ENCODE data around the gene PAXIP1. TPM values are rescaled to one million over a fixed set of nuclear protein-coding genes. Genes with fewer than 3 reads are reported as not detected.

PAXIP1 gene
- polyA plus RNA-seq, 1 experiment = 6.3 TPM

DNA sequence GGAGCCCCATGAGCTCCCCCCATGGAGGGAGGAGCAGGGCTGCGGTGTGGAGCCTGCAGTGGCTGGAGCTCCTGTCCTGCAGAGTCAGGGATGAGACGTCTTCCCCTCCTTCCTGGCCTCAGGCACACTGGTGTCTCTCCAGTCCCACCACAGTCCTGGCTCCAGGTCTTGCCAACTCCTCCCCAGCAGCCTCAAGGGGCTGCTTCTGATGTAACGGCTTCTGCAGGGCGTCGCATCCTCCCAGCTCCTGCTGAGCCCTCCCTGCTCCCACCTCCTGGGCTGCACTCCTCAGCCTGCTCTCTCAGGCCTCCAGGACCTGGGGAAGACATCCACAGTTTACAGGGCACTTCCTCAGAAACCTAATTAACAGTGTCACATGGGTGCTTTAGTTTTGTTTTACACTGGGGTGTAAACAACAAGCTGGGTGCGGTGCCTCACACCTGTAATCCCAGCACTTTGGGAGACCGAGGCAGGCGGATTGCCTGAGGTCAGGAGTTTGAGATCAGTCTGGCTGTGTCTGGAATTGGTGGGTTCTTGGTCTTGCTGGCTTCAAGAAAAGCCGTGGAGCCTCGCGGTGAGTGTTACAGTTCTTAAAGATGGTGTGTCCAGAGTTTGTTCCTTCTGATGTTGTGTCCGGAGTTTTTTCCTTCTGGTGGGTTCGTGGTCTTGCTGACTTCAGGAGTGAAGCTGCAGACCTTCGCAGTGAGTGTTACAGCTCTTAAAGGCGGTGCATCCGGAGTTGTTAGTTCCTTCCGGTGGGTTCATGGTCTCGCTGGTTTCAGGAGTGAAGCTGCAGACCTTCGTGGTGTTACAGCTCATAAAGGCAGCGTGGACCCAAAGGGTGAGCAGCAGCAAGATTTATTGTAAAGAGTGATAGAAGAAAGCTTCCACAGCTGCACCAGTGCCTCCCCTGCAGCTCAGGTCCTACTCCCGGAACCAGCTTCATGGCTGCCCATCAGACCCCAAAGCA, 95.0 kb downstream of the PAXIP1 start:
- ChIA-PET CTCF (interaction anchor here (1.1 kb wide), 1 partner anchor 437 kb away, joined by 7 read pairs; no protein-coding TSS in a partner anchor), POLR2A (no interaction called here)
- Histone ChIP-seq H3K4me3 (ENCODE audit: low read depth, low read length) (no peak overlapping the region), H3K27ac (ENCODE audit: low read depth, low read length) (no peak overlapping the region), H3K27me3 (ENCODE audit: control insufficient read depth, insufficient read depth, low read length) (peaks cover 2% of the 10 kb centered on the region), H3K9me3 (ENCODE audit: control insufficient read depth, insufficient read depth, low read length) (peaks cover 55% of the 10 kb centered on the region)
- TF ChIP-seq, protein P1, sequence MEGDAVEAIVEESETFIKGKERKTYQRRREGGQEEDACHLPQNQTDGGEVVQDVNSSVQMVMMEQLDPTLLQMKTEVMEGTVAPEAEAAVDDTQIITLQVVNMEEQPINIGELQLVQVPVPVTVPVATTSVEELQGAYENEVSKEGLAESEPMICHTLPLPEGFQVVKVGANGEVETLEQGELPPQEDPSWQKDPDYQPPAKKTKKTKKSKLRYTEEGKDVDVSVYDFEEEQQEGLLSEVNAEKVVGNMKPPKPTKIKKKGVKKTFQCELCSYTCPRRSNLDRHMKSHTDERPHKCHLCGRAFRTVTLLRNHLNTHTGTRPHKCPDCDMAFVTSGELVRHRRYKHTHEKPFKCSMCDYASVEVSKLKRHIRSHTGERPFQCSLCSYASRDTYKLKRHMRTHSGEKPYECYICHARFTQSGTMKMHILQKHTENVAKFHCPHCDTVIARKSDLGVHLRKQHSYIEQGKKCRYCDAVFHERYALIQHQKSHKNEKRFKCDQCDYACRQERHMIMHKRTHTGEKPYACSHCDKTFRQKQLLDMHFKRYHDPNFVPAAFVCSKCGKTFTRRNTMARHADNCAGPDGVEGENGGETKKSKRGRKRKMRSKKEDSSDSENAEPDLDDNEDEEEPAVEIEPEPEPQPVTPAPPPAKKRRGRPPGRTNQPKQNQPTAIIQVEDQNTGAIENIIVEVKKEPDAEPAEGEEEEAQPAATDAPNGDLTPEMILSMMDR (IDR thresholded peaks at IDR 0.05; ENCODE audit: low read depth, low read length) = no peak
- DNase-seq (ENCODE audit: low read depth, low spot score) = no peak

DNA sequence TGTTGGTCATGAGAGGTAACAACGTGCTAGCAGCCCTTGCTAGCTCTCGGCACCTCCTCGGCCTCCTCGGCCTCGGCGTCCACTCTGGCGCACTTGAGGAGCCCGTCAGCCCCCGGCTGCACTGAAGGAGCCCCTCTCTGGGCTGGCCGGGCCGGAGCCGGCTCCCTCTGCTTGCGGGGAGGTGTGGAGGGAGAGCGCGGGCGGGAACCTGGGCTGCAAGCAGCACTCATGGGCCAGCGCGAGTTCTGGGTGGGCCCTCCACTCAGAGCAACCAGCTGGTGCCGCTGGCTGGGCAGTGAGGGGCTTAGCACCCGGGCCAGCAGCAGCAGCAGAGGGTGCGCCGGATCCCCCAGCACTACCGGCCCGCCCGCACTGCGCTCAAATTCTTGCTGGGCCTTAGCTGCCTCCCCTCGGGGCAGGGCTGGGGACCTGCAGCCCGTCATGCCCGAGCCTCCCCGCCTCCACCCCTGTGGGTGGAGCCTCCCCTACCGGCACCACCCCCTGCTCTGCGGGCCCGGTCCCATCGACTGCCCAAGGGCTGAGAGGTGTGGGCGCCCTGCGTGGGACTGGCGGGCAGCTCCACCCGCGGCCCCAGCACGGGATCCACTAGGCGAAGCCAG, 96.1 kb downstream of the PAXIP1 start:
- peaks cover 55% of the 10 kb centered on the region for H3K9me3 ChIP-seq (ENCODE audit: control insufficient read depth, insufficient read depth, low read length)
- H3K4me3 ChIP-seq (ENCODE audit: low read depth, low read length) = no peak overlapping the region
- CTCF ChIA-PET = no interaction called here
- DNase-seq (ENCODE audit: low read depth, low spot score) = no peak
- H3K27ac ChIP-seq (ENCODE audit: low read depth, low read length) = no peak overlapping the region
- TF ChIP-seq, protein P1 (IDR thresholded peaks at IDR 0.05; ENCODE audit: low read depth, low read length) = no peak
- H3K27me3 ChIP-seq (ENCODE audit: control insufficient read depth, insufficient read depth, low read length) = peaks cover 2% of the 10 kb centered on the region
- POLR2A ChIA-PET = no interaction called here

DNA sequence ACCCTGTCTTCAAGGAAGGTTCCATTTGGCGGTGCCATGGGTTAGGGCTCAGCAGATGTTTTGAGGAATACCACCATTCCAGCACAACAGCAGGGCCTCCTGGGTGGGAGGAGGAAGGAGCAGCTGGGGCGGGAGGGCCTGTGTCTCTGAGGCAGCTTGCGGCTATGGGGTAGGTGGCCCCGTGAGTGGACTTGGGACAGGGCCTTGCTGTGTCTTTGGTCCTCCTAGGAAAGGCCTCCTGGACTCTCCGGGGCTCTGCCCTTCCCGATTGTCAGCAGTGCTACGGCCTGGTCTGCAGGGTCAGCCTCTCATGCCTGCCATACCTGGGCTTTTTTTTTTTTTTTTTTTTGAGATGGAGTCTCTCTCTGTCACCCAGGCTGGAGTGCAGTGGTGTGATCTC, 96.7 kb downstream of the PAXIP1 start:
- peaks cover 53% of the 10 kb centered on the region for H3K9me3 ChIP-seq (ENCODE audit: control insufficient read depth, insufficient read depth, low read length)
- H3K27me3 ChIP-seq (ENCODE audit: control insufficient read depth, insufficient read depth, low read length) = no peaks in the 10 kb centered on the region
- no peak for DNase-seq (ENCODE audit: low read depth, low spot score)
- TF ChIP-seq, protein P1 (IDR thresholded peaks at IDR 0.05; ENCODE audit: low read depth, low read length) = no peak
- H3K27ac ChIP-seq (ENCODE audit: low read depth, low read length) = no peak overlapping the region
- POLR2A ChIA-PET = no interaction called here
- no peak overlapping the region for H3K4me3 ChIP-seq (ENCODE audit: low read depth, low read length)
- CTCF ChIA-PET = no interaction called here

DNA sequence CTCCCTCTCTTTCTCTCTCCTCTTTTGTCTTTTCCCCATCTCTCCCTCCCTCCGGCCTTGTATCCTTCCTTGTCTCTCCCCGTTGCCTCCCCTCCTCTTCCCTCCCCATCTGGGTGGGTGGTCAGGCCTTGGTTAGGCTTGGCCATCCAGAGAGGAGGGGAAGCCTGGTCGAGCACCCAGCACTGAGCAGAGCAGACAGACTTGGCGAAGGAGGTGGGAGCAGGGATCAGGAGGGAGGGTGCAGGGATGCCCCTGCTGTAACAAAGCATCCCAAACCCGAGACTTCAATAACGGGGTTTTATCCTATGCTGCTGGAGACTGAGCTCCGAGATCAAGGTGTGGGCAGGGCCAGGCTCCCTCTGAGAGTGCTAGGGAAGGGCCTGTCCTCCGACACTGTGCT, 97.3 kb downstream of the PAXIP1 start:
- POLR2A ChIA-PET = no interaction called here
- Histone ChIP-seq H3K9me3 (ENCODE audit: control insufficient read depth, insufficient read depth, low read length) (peaks cover 48% of the 10 kb centered on the region), H3K4me3 (ENCODE audit: low read depth, low read length) (no peak overlapping the region), H3K27me3 (ENCODE audit: control insufficient read depth, insufficient read depth, low read length) (no peaks in the 10 kb centered on the region), H3K27ac (ENCODE audit: low read depth, low read length) (no peak overlapping the region)
- CTCF ChIA-PET = no interaction called here
- DNase-seq (ENCODE audit: low read depth, low spot score) = no peak
- TF ChIP-seq, protein P1 (IDR thresholded peaks at IDR 0.05; ENCODE audit: low read depth, low read length) = no peak

DNA sequence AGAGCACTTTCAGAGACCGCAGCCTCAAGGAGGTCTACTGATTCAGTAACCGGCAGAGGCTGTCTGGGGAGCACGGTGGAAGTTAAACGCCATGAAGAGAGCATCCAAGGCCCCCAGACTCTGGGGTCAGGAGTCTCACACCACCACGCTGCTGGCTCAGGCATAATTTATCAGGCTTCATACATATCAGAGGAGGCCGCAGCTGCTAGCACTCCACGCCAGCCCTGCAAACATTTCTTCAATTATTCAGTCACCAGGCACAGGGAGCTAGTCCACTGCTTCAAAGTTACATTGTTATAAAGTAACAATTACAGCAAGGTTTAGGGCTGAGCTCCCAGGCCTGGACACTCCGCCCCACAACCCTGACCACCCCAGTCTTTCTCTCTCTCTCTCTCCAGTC, 97.8 kb downstream of the PAXIP1 start:
- CTCF ChIA-PET = no interaction called here

More for the DNA sequence above, 97.8 kb downstream of the PAXIP1 start:
- Histone ChIP-seq H3K9me3 (ENCODE audit: control insufficient read depth, insufficient read depth, low read length) (peaks cover 47% of the 10 kb centered on the region), H3K27me3 (ENCODE audit: control insufficient read depth, insufficient read depth, low read length) (no peaks in the 10 kb centered on the region), H3K4me3 (ENCODE audit: low read depth, low read length) (no peak overlapping the region), H3K27ac (ENCODE audit: low read depth, low read length) (no peak overlapping the region)
- POLR2A ChIA-PET = no interaction called here
- TF ChIP-seq, protein P1 (IDR thresholded peaks at IDR 0.05; ENCODE audit: low read depth, low read length) = no peak
- no peak for DNase-seq (ENCODE audit: low read depth, low spot score)

All from AG04450 (cell line).